ENCODE data around the gene RIN3.

DNA sequence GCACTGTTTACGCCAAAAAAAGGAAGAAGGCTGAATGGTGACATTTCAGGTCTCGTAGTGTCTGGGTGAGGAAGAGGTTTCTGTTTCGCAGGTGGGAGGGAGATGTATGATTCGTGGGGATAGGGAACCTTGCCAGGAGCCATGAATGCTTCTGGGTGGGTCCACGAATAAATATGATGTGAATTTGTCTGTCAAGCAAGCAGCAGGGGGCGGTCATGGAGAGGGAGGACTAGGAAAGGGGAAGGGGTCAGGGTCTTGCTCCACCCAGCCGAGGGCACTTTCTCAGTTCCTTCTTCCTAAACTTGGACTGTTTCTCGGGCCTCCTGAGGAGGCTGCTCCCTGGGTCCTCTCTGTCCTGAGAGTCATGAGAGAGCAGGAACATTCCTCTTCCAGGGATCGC lies 162.4 kb downstream of the RIN3 start:
- TF ChIP-seq CTCF (IDR thresholded peaks at IDR 0.05) (no peak), POLR2A (IDR thresholded peaks at IDR 0.05) (no peak)

All from testis (tissue), 2 donors.